Suprapubic skin (tissue), 3 donors: ENCODE results near the gene RASA4.
"Not testable (repeated sequence)": the region's sequence is repeated elsewhere in the genome, so short reads cannot be mapped to it uniquely, and the experiment has no call there.

ENCODE experiments used
- POLR2A ChIP-seq, 2 donors: fragments of 450-650 bp; IDR thresholded peaks; one replicate each; pipeline ENCODE4 v1.6.1; 2017; ENCODE audit warnings: antibody characterized with exemption in 2 of 2, mild to moderate bottlenecking in 2 of 2, moderate library complexity in 2 of 2
- TF ChIP-seq, protein P1 (sequence below), 2 donors: fragments of 200-600 bp in 1 of 2; fragments of 450-650 bp in 1 of 2; sonication (generic) in 1 of 2; IDR thresholded peaks; one replicate each; pipeline ENCODE4 v1.5.1; 2016 to 2019; ENCODE audit warnings: antibody characterized with exemption in 2 of 2, mild to moderate bottlenecking in 1 of 2, moderate library complexity in 1 of 2

DNA sequence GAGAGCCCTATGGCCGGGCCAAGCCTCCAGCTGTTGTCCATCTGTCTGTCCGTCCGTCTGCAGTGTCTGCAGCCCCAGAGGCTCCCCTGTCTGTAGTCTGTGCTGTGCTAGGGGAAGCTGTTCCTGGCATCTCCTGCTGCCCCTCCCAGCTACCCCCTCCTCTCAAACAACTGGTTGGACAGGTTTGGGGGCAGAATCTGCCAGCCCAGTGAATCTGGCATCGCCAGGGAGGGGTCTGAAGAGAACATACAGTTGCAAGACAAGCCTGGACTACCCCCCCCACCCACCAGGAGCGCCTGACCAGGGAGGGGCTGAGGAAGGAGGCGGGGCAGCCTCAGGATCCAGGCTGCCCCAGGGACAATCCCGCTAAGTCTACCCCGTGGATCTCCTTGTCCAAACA lies 73.0 kb downstream of the RASA4 start, which contains the start of gene UPK3BL2:
- TF ChIP-seq, protein P1, sequence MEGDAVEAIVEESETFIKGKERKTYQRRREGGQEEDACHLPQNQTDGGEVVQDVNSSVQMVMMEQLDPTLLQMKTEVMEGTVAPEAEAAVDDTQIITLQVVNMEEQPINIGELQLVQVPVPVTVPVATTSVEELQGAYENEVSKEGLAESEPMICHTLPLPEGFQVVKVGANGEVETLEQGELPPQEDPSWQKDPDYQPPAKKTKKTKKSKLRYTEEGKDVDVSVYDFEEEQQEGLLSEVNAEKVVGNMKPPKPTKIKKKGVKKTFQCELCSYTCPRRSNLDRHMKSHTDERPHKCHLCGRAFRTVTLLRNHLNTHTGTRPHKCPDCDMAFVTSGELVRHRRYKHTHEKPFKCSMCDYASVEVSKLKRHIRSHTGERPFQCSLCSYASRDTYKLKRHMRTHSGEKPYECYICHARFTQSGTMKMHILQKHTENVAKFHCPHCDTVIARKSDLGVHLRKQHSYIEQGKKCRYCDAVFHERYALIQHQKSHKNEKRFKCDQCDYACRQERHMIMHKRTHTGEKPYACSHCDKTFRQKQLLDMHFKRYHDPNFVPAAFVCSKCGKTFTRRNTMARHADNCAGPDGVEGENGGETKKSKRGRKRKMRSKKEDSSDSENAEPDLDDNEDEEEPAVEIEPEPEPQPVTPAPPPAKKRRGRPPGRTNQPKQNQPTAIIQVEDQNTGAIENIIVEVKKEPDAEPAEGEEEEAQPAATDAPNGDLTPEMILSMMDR (IDR thresholded peaks at IDR 0.05) = not testable (repeated sequence)
- TF ChIP-seq POLR2A (IDR thresholded peaks at IDR 0.05) = not testable (repeated sequence)
